Measurements from ENCODE around the gene TCIRG1. TPM values are rescaled to one million over a fixed set of nuclear protein-coding genes. Genes with fewer than 3 reads are reported as not detected.
"Not testable (repeated sequence)": the region's sequence is repeated elsewhere in the genome, so short reads cannot be mapped to it uniquely, and the experiment has no call there.

TCIRG1 gene
- total RNA-seq, 1 donor from 2014 or later: 385 TPM

GRCh38 chr11:68083517-68083916, 44.7 kb downstream of the TCIRG1 start:
- Histone ChIP-seq H3K27ac (no peak overlapping the region), H3K27me3 (no peaks in the 10 kb centered on the region), H3K4me1 (no peaks in the 10 kb centered on the region), H3K4me3 (no peak overlapping the region), H3K9me3 (no peaks in the 10 kb centered on the region), H3K36me3 (no peaks in the 10 kb centered on the region)
- no peak for DNase-seq (ENCODE audit: low spot score in 2 of 2)
- TF ChIP-seq CTCF (IDR thresholded peaks at IDR 0.05): no peak
- intact Hi-C loops (cut with DNase I): no loop called here

- no peak for TF ChIP-seq CTCF (IDR thresholded peaks at IDR 0.05)
- Histone ChIP-seq H3K4me3 (no peak overlapping the region), H3K36me3 (no peaks in the 10 kb centered on the region), H3K27ac (no peak overlapping the region), H3K9me3 (no peaks in the 10 kb centered on the region), H3K4me1 (no peaks in the 10 kb centered on the region), H3K27me3 (no peaks in the 10 kb centered on the region)
- no peak for DNase-seq (ENCODE audit: low spot score in 2 of 2)
- intact Hi-C loops (cut with DNase I): no loop called here
Measured at GRCh38 chr11:68089679-68090078, 50.9 kb downstream of the TCIRG1 start.

GRCh38 chr11:68090287-68090686, 51.5 kb downstream of the TCIRG1 start:
- no peaks in the 10 kb centered on the region for H3K27me3 ChIP-seq
- no peak for DNase-seq (ENCODE audit: low spot score in 2 of 2)
- no peak overlapping the region for H3K27ac ChIP-seq
- no peak overlapping the region for H3K4me3 ChIP-seq
- H3K4me1 ChIP-seq: no peaks in the 10 kb centered on the region
- no peaks in the 10 kb centered on the region for H3K9me3 ChIP-seq
- intact Hi-C loops (cut with DNase I): no loop called here
- H3K36me3 ChIP-seq: no peaks in the 10 kb centered on the region
- TF ChIP-seq CTCF (IDR thresholded peaks at IDR 0.05): no peak

- no peak overlapping the region for H3K4me3 ChIP-seq
- intact Hi-C loops (cut with DNase I): no loop called here
- H3K27ac ChIP-seq: no peak overlapping the region
- no peak for DNase-seq (ENCODE audit: low spot score in 2 of 2)
- no peaks in the 10 kb centered on the region for H3K9me3 ChIP-seq
- H3K27me3 ChIP-seq: no peaks in the 10 kb centered on the region
- TF ChIP-seq CTCF (IDR thresholded peaks at IDR 0.05): no peak
- H3K4me1 ChIP-seq: no peaks in the 10 kb centered on the region
- no peaks in the 10 kb centered on the region for H3K36me3 ChIP-seq
Measured at GRCh38 chr11:68090706-68091105, 51.9 kb downstream of the TCIRG1 start.

- Histone ChIP-seq H3K9me3 (no peaks in the 10 kb centered on the region), H3K4me1 (no peaks in the 10 kb centered on the region), H3K27me3 (no peaks in the 10 kb centered on the region), H3K4me3 (no peak overlapping the region), H3K27ac (no peak overlapping the region), H3K36me3 (no peaks in the 10 kb centered on the region)
- no peak for DNase-seq (ENCODE audit: low spot score in 2 of 2)
- intact Hi-C loops (cut with DNase I): no loop called here
- no peak for TF ChIP-seq CTCF (IDR thresholded peaks at IDR 0.05)
Measured at GRCh38 chr11:68092411-68092810, 53.6 kb downstream of the TCIRG1 start.

GRCh38 chr11:68092946-68093345, 54.1 kb downstream of the TCIRG1 start:
- H3K4me1 ChIP-seq; H3K9me3 ChIP-seq; H3K4me3 ChIP-seq; H3K36me3 ChIP-seq; H3K27ac ChIP-seq; intact Hi-C loops (cut with DNase I); DNase-seq (ENCODE audit: low spot score in 2 of 2); H3K27me3 ChIP-seq: not testable (repeated sequence)
